ENCODE results near the gene IFI27L1.

IFI27L1 gene

GRCh38 chr14:94139006-94139405 lies 57.9 kb downstream of the IFI27L1 start:
- DNase-seq: no peak

- DNase-seq: no peak
Observed at GRCh38 chr14:94139421-94139820, 58.3 kb downstream of the IFI27L1 start.

GRCh38 chr14:94142247-94142646 lies 61.1 kb downstream of the IFI27L1 start:
- DNase-seq: no peak

- DNase-seq: no peak
Observed at GRCh38 chr14:94142836-94143235, 61.7 kb downstream of the IFI27L1 start.

- no peak for DNase-seq
Observed at GRCh38 chr14:94143239-94143638, 62.1 kb downstream of the IFI27L1 start.

- DNase-seq: no peak
Observed at GRCh38 chr14:94143711-94144110, 62.6 kb downstream of the IFI27L1 start.

- no peak for DNase-seq
Observed at GRCh38 chr14:94144765-94145164, 63.7 kb downstream of the IFI27L1 start.

- no peak for DNase-seq
Observed at GRCh38 chr14:94145902-94146527, 64.9 kb downstream of the IFI27L1 start.

All from NCI-H1048 (cell line).